Mammary epithelial cell (primary cell): ENCODE results near the gene MTHFD2L.

Experiments
- CTCF ChIP-seq, 2 donors: IDR thresholded peaks in 1 of 2; conservative IDR thresholded peaks in 1 of 2; 2 replicates each; pipeline ENCODE4 v1.5.1; 2011 to 2012; ENCODE audit warnings: inconsistent platforms in 2 of 2, low read length in 2 of 2, mild to moderate bottlenecking in 2 of 2, control low read depth in 1 of 2, low read depth in 1 of 2; ENCODE audit not compliant: insufficient read depth in 1 of 2; ENCODE audit errors: extremely low read depth in 1 of 2
- EZH2 ChIP-seq: IDR thresholded peaks from 2 replicates; pipeline ENCODE4 v1.6.1; 2012; ENCODE audit warnings: low read length, inconsistent platforms, borderline replicate concordance

GRCh38 chr4:74181219-74181618 is 23.3 kb downstream of the MTHFD2L start:
- TF ChIP-seq CTCF (conservative IDR thresholded peaks at IDR 0.05 in 1 of 2, IDR thresholded peaks at IDR 0.05 in 1 of 2; ENCODE audit: extremely low read depth in 1 of 2, insufficient read depth in 1 of 2, low read depth in 1 of 2, low read length in 2 of 2) = no peak
- no peak for TF ChIP-seq EZH2
